ENCODE results near the gene BCAR1. TPM values are rescaled to one million over a fixed set of nuclear protein-coding genes. Genes with fewer than 3 reads are reported as not detected.

The BCAR1 gene
- total RNA-seq, 4 donors from 2014 or later = 14.1 to 34.1 (median 16.1) TPM

GRCh38 chr16:75244844-75245758 lies 6.3 kb downstream of the BCAR1 start:
- TF ChIP-seq CTCF (IDR thresholded peaks at IDR 0.05; ENCODE audit: low read depth) = no peak

GRCh38 chr16:75244225-75244809 lies 7.1 kb downstream of the BCAR1 start:
- no peak for TF ChIP-seq CTCF (IDR thresholded peaks at IDR 0.05; ENCODE audit: low read depth)

- no peak for TF ChIP-seq CTCF (IDR thresholded peaks at IDR 0.05; ENCODE audit: low read depth)
These were observed 7.7 kb downstream of the BCAR1 start for GRCh38 chr16:75243667-75244224.

GRCh38 chr16:75241955-75242354 lies 9.5 kb downstream of the BCAR1 start:
- no peak for TF ChIP-seq CTCF (IDR thresholded peaks at IDR 0.05; ENCODE audit: low read depth)

GRCh38 chr16:75241412-75241811 lies 10.0 kb downstream of the BCAR1 start:
- no peak for TF ChIP-seq CTCF (IDR thresholded peaks at IDR 0.05; ENCODE audit: low read depth)

GRCh38 chr16:75239542-75240122 lies 11.8 kb downstream of the BCAR1 start:
- no peak for TF ChIP-seq CTCF (IDR thresholded peaks at IDR 0.05; ENCODE audit: low read depth)
